Measurements from ENCODE around the gene MUC16.

GRCh38 chr19:8988204-8988603 lies 22.0 kb downstream of the MUC16 start:
- TF ChIP-seq NFYB (CRISPR knock-in tag; conservative IDR thresholded peaks at IDR 0.05; ENCODE audit: low read depth), result no peak
- TF ChIP-seq, protein P1, sequence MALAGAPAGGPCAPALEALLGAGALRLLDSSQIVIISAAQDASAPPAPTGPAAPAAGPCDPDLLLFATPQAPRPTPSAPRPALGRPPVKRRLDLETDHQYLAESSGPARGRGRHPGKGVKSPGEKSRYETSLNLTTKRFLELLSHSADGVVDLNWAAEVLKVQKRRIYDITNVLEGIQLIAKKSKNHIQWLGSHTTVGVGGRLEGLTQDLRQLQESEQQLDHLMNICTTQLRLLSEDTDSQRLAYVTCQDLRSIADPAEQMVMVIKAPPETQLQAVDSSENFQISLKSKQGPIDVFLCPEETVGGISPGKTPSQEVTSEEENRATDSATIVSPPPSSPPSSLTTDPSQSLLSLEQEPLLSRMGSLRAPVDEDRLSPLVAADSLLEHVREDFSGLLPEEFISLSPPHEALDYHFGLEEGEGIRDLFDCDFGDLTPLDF (CRISPR knock-in tag; IDR thresholded peaks at IDR 0.05), result no peak
- no peak for TF ChIP-seq MAX (CRISPR knock-in tag; IDR thresholded peaks at IDR 0.05)
- TF ChIP-seq, protein P2, sequence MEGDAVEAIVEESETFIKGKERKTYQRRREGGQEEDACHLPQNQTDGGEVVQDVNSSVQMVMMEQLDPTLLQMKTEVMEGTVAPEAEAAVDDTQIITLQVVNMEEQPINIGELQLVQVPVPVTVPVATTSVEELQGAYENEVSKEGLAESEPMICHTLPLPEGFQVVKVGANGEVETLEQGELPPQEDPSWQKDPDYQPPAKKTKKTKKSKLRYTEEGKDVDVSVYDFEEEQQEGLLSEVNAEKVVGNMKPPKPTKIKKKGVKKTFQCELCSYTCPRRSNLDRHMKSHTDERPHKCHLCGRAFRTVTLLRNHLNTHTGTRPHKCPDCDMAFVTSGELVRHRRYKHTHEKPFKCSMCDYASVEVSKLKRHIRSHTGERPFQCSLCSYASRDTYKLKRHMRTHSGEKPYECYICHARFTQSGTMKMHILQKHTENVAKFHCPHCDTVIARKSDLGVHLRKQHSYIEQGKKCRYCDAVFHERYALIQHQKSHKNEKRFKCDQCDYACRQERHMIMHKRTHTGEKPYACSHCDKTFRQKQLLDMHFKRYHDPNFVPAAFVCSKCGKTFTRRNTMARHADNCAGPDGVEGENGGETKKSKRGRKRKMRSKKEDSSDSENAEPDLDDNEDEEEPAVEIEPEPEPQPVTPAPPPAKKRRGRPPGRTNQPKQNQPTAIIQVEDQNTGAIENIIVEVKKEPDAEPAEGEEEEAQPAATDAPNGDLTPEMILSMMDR (IDR thresholded peaks at IDR 0.05), result peak; percentile 30; the same call in 1 of the 2 replicates
- TF ChIP-seq ZNF263 (CRISPR knock-in tag; IDR thresholded peaks at IDR 0.05; ENCODE audit: low read depth), result no peak
- TF ChIP-seq, protein P3, sequence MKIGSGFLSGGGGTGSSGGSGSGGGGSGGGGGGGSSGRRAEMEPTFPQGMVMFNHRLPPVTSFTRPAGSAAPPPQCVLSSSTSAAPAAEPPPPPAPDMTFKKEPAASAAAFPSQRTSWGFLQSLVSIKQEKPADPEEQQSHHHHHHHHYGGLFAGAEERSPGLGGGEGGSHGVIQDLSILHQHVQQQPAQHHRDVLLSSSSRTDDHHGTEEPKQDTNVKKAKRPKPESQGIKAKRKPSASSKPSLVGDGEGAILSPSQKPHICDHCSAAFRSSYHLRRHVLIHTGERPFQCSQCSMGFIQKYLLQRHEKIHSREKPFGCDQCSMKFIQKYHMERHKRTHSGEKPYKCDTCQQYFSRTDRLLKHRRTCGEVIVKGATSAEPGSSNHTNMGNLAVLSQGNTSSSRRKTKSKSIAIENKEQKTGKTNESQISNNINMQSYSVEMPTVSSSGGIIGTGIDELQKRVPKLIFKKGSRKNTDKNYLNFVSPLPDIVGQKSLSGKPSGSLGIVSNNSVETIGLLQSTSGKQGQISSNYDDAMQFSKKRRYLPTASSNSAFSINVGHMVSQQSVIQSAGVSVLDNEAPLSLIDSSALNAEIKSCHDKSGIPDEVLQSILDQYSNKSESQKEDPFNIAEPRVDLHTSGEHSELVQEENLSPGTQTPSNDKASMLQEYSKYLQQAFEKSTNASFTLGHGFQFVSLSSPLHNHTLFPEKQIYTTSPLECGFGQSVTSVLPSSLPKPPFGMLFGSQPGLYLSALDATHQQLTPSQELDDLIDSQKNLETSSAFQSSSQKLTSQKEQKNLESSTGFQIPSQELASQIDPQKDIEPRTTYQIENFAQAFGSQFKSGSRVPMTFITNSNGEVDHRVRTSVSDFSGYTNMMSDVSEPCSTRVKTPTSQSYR (CRISPR knock-in tag; IDR thresholded peaks at IDR 0.05), result no peak
- TF ChIP-seq IRF1 (CRISPR knock-in tag; IDR thresholded peaks at IDR 0.05), result no peak
- TF ChIP-seq FOXP1 (CRISPR knock-in tag; IDR thresholded peaks at IDR 0.05; ENCODE audit: borderline replicate concordance), result no peak
- TF ChIP-seq, protein P4, sequence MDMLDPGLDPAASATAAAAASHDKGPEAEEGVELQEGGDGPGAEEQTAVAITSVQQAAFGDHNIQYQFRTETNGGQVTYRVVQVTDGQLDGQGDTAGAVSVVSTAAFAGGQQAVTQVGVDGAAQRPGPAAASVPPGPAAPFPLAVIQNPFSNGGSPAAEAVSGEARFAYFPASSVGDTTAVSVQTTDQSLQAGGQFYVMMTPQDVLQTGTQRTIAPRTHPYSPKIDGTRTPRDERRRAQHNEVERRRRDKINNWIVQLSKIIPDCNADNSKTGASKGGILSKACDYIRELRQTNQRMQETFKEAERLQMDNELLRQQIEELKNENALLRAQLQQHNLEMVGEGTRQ (CRISPR knock-in tag; IDR thresholded peaks at IDR 0.05), result no peak
- TF ChIP-seq ZNF232 (CRISPR knock-in tag; IDR thresholded peaks at IDR 0.05), result no peak
- TF ChIP-seq ZNF416 (CRISPR knock-in tag; IDR thresholded peaks at IDR 0.05), result no peak
- no peak for TF ChIP-seq NR2C2 (CRISPR knock-in tag; IDR thresholded peaks at IDR 0.05)
